ENCODE results near the gene LCOR. TPM values are rescaled to one million over a fixed set of nuclear protein-coding genes. Genes with fewer than 3 reads are reported as not detected.
A peak's percentile ranks its signal among the peaks of the same experiment; 100 is the strongest.

The LCOR gene
- total RNA-seq, 4 donors from 2014 or later = 29.1 to 60.9 (median 42.4) TPM

DNA sequence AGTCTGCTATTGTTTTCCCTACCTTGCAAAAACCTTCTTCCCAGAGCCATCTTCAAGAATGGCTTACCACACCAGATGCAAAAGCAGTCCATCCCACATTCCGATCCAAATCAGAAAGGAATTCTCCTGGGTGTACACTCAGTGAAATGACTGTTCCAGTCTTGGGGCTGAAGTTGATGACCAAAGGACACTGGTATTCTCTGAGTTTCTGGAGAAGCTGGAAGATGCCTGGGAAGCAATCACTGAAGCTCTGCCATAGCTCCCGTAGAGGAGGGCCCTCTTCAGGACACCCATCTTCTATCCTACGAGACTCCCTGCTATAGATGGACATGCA is 155.7 kb downstream of the LCOR start:
- Histone ChIP-seq H3K4me3 (replicated peaks in 1 of 3) (no peak overlapping the region), H3K4me1 (no peaks in the 10 kb centered on the region), H3K36me3 (no peaks in the 10 kb centered on the region), H3K27ac (no peak overlapping the region), H3K27me3 (no peaks in the 10 kb centered on the region), H3K9me3 (no peaks in the 10 kb centered on the region)
- no peak for DNase-seq
- WGBS, 2 donors = 97% methylated on average over 3 of the region's 3 CpGs
- intact Hi-C loops (cut with DNase I) = no loop called here
- TF ChIP-seq POLR2A (IDR thresholded peaks at IDR 0.05) (no peak), CTCF (IDR thresholded peaks at IDR 0.05) (no peak)

- no peaks in the 10 kb centered on the region for H3K9me3 ChIP-seq
- WGBS, 2 donors = 80 to 84% methylated on average over 4 of the region's 4 CpGs
- H3K4me1 ChIP-seq = no peaks in the 10 kb centered on the region
- H3K27ac ChIP-seq = no peak overlapping the region
- DNase-seq = no peak
- no peaks in the 10 kb centered on the region for H3K27me3 ChIP-seq
- H3K4me3 ChIP-seq (replicated peaks in 1 of 3) = no peak overlapping the region
- intact Hi-C loops (cut with DNase I) = no loop called here
- TF ChIP-seq CTCF (IDR thresholded peaks at IDR 0.05) (no peak), POLR2A (IDR thresholded peaks at IDR 0.05) (no peak)
- H3K36me3 ChIP-seq = no peaks in the 10 kb centered on the region
Observed at GRCh38 chr10:96988426-96988825, 156.3 kb downstream of the LCOR start.

- no peaks in the 10 kb centered on the region for H3K27me3 ChIP-seq
- intact Hi-C loops (cut with DNase I) = no loop called here
- TF ChIP-seq POLR2A (IDR thresholded peaks at IDR 0.05) = no peak
- TF ChIP-seq CTCF (IDR thresholded peaks at IDR 0.05) = no peak
- DNase-seq = peak in 1 of 2 donors; percentile 27
- H3K27ac ChIP-seq = no peak overlapping the region
- H3K4me1 ChIP-seq = no peaks in the 10 kb centered on the region
- 47% methylated on average over 7 of the region's 7 CpGs for WGBS, 2 donors
- H3K4me3 ChIP-seq (replicated peaks in 1 of 3) = no peak overlapping the region
- H3K36me3 ChIP-seq = no peaks in the 10 kb centered on the region
- no peaks in the 10 kb centered on the region for H3K9me3 ChIP-seq
Observed at GRCh38 chr10:96991313-96991841, 159.3 kb downstream of the LCOR start.

- 95 to 97% methylated on average over 1 of the region's 1 CpG for WGBS, 2 donors
- Histone ChIP-seq H3K27me3 (no peaks in the 10 kb centered on the region), H3K4me1 (no peaks in the 10 kb centered on the region), H3K9me3 (no peaks in the 10 kb centered on the region), H3K4me3 (replicated peaks in 1 of 3) (no peak overlapping the region), H3K27ac (no peak overlapping the region), H3K36me3 (no peaks in the 10 kb centered on the region)
- intact Hi-C loops (cut with DNase I) = no loop called here
- no peak for DNase-seq
- no peak for TF ChIP-seq POLR2A (IDR thresholded peaks at IDR 0.05)
- no peak for TF ChIP-seq CTCF (IDR thresholded peaks at IDR 0.05)
Observed at GRCh38 chr10:96992721-96993120, 160.6 kb downstream of the LCOR start.

DNA sequence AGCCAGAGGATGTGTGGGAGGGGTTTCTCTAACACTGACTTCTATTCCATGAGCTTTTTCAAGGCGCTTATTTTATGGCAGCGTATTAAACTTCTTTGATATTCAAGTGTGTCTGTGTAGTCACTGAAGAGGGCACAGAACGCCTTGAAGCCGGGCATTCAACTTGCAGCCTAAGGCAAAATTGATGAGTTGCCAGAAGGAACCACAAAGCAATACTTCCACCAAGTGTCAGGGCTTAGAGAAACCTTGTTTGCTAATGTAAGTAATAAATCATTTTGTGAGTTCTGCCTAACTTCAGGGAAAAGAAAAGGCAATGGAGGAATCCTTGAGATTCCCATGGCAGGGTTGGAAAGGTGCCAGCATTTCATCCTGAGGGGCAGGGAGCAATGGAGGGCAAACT is 163.8 kb downstream of the LCOR start:
- intact Hi-C loops (cut with DNase I) = no loop called here
- WGBS, 2 donors = 24 to 54% methylated on average over 4 of the region's 4 CpGs
- Histone ChIP-seq H3K9me3 (no peaks in the 10 kb centered on the region), H3K27me3 (no peaks in the 10 kb centered on the region), H3K36me3 (no peaks in the 10 kb centered on the region), H3K27ac (no peak overlapping the region), H3K4me1 (no peaks in the 10 kb centered on the region), H3K4me3 (replicated peaks in 1 of 3) (no peak overlapping the region)
- DNase-seq = peak in 1 of 2 donors; percentile 14
- TF ChIP-seq CTCF (IDR thresholded peaks at IDR 0.05) = no peak
- no peak for TF ChIP-seq POLR2A (IDR thresholded peaks at IDR 0.05)

All from thyroid gland (tissue), 4 donors.